Nephron (organoid): ENCODE measurements around the gene AGA.

ENCODE experiments used
- H3K27ac Mint-ChIP-seq, 3 experiments: 2 replicates each; pipeline ENCODE4 v1.8.0; 2020; ENCODE audit warnings: mixed read lengths in 3 of 3, mild to moderate bottlenecking in 2 of 3, moderate library complexity in 1 of 3
- H3K27me3 Mint-ChIP-seq: 2 replicates; pipeline ENCODE4 v1.8.0; 2021; ENCODE audit warnings: low read depth, mild to moderate bottlenecking, moderate library complexity, mixed read lengths
- H3K36me3 Mint-ChIP-seq: 2 replicates; pipeline ENCODE4 v1.8.0; 2020; ENCODE audit warnings: low read depth, mixed read lengths
- H3K4me1 Mint-ChIP-seq: 2 replicates; pipeline ENCODE4 v1.8.0; 2020; ENCODE audit warnings: mixed read lengths
- H3K4me3 Mint-ChIP-seq, 3 experiments: 2 replicates each; pipeline ENCODE4 v1.8.0; 2020; ENCODE audit warnings: mild to moderate bottlenecking in 3 of 3, mixed read lengths in 3 of 3, moderate library complexity in 2 of 3
- H3K9me3 Mint-ChIP-seq: 2 replicates; pipeline ENCODE4 v1.8.0; 2020; ENCODE audit warnings: mixed read lengths
- TF ChIP-seq, protein P1 (sequence below), 3 experiments: fragments of 200-600 bp; sonication (generic); IDR thresholded peaks; one replicate each; pipeline ENCODE4 v1.5.0; 2021; ENCODE audit warnings: antibody characterized with exemption in 3 of 3; ENCODE audit not compliant: unreplicated experiment in 3 of 3

The AGA gene

DNA sequence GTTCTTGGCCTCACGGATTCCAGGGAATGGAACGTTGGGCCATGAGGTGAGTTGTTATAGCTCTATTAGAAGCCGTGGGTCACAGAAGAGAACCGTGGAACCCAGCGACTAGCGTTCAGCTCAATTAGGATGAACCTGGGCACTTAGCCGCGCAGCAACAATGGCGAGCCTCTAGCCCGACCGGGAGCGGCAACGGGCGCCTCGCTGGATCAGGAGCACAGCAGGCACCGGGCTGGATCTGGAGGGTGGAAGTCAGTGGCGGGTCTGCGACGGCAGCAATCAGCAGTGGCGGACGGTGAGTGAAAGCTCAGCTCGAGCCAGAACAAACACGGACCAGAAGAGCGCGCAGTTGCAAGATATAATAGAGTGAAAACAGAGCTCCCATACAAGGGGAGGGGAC is 34.2 kb downstream of the AGA start:
- peaks cover 7% of the 10 kb centered on the region for H3K9me3 Mint-ChIP-seq
- H3K27ac Mint-ChIP-seq: no peak overlapping the region
- no peak overlapping the region for H3K4me3 Mint-ChIP-seq
- peaks cover 3% of the 10 kb centered on the region for H3K36me3 Mint-ChIP-seq
- TF ChIP-seq, protein P1, sequence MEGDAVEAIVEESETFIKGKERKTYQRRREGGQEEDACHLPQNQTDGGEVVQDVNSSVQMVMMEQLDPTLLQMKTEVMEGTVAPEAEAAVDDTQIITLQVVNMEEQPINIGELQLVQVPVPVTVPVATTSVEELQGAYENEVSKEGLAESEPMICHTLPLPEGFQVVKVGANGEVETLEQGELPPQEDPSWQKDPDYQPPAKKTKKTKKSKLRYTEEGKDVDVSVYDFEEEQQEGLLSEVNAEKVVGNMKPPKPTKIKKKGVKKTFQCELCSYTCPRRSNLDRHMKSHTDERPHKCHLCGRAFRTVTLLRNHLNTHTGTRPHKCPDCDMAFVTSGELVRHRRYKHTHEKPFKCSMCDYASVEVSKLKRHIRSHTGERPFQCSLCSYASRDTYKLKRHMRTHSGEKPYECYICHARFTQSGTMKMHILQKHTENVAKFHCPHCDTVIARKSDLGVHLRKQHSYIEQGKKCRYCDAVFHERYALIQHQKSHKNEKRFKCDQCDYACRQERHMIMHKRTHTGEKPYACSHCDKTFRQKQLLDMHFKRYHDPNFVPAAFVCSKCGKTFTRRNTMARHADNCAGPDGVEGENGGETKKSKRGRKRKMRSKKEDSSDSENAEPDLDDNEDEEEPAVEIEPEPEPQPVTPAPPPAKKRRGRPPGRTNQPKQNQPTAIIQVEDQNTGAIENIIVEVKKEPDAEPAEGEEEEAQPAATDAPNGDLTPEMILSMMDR (IDR thresholded peaks at IDR 0.05; ENCODE audit: unreplicated experiment in 3 of 3): no peak
- H3K27me3 Mint-ChIP-seq: no peaks in the 10 kb centered on the region
- H3K4me1 Mint-ChIP-seq: peaks cover 7% of the 10 kb centered on the region

GRCh38 chr4:177405508-177405907 is 36.7 kb downstream of the AGA start:
- peaks cover 11% of the 10 kb centered on the region for H3K4me1 Mint-ChIP-seq
- peak overlapping the region in 1 of 3 experiments; percentile 75 for H3K27ac Mint-ChIP-seq
- TF ChIP-seq, protein P1 (IDR thresholded peaks at IDR 0.05; ENCODE audit: unreplicated experiment in 3 of 3): no peak
- H3K27me3 Mint-ChIP-seq: no peaks in the 10 kb centered on the region
- peaks cover 7% of the 10 kb centered on the region for H3K9me3 Mint-ChIP-seq
- peaks cover 3% of the 10 kb centered on the region for H3K36me3 Mint-ChIP-seq
- no peak overlapping the region for H3K4me3 Mint-ChIP-seq

- H3K27ac Mint-ChIP-seq: peak overlapping the region in 2 of 3 experiments; percentile 19 to 75
- H3K4me1 Mint-ChIP-seq: peaks cover 11% of the 10 kb centered on the region
- TF ChIP-seq, protein P1 (IDR thresholded peaks at IDR 0.05; ENCODE audit: unreplicated experiment in 3 of 3): no peak
- no peak overlapping the region for H3K4me3 Mint-ChIP-seq
- no peaks in the 10 kb centered on the region for H3K27me3 Mint-ChIP-seq
- H3K9me3 Mint-ChIP-seq: peaks cover 6% of the 10 kb centered on the region
- H3K36me3 Mint-ChIP-seq: peaks cover 3% of the 10 kb centered on the region
Measured at GRCh38 chr4:177404986-177405385, 37.3 kb downstream of the AGA start.

DNA sequence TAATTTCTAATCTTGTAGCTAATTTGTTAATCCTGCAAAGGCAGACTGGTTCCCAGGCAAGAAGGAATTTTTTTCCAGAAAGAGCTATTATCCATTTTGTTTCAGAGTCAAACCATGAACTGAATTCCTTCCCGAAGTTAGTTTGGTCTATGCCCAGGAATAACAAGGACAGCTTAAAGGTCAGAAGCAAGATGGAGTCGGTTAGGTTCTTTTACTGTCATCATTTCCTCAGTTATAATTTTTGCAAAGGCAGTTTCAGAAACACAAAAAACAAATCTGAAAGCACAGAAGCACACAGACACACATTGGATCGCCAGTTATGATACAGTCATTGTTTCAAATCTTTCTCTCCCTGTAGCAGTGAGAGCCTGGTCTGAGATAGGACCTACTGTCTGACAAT is 37.9 kb downstream of the AGA start:
- Mint-ChIP-seq H3K27ac (peak overlapping the region in 1 of 3 experiments; percentile 75), H3K4me3 (no peak overlapping the region), H3K36me3 (no peaks in the 10 kb centered on the region), H3K27me3 (no peaks in the 10 kb centered on the region), H3K4me1 (peaks cover 11% of the 10 kb centered on the region), H3K9me3 (peaks cover 3% of the 10 kb centered on the region)
- TF ChIP-seq, protein P1 (IDR thresholded peaks at IDR 0.05; ENCODE audit: unreplicated experiment in 3 of 3): no peak

DNA sequence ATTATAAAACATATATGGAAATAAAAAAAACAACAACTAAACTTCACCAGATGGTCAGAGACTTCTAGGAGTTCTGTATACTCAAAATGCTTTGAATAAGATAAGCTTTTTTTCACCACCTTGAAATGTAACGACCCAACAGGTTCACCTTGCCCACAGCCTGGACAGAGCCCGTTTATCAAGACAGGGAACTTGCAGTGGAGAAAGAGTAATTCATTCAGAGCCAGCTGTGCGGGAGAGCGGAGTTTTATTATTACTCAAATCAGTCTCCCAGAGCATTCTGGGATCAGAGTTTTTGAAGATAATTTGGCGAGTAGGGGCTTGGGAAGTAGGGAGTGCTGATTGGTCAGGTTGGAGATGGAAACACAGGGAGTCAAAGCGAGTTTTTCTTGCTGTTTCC is 38.5 kb downstream of the AGA start:
- TF ChIP-seq, protein P1 (IDR thresholded peaks at IDR 0.05; ENCODE audit: unreplicated experiment in 3 of 3): no peak
- no peak overlapping the region for H3K4me3 Mint-ChIP-seq
- H3K27ac Mint-ChIP-seq: peak overlapping the region in 1 of 3 experiments; percentile 89
- H3K4me1 Mint-ChIP-seq: peaks cover 11% of the 10 kb centered on the region
- no peaks in the 10 kb centered on the region for H3K27me3 Mint-ChIP-seq
- H3K9me3 Mint-ChIP-seq: peaks cover 3% of the 10 kb centered on the region
- no peaks in the 10 kb centered on the region for H3K36me3 Mint-ChIP-seq

DNA sequence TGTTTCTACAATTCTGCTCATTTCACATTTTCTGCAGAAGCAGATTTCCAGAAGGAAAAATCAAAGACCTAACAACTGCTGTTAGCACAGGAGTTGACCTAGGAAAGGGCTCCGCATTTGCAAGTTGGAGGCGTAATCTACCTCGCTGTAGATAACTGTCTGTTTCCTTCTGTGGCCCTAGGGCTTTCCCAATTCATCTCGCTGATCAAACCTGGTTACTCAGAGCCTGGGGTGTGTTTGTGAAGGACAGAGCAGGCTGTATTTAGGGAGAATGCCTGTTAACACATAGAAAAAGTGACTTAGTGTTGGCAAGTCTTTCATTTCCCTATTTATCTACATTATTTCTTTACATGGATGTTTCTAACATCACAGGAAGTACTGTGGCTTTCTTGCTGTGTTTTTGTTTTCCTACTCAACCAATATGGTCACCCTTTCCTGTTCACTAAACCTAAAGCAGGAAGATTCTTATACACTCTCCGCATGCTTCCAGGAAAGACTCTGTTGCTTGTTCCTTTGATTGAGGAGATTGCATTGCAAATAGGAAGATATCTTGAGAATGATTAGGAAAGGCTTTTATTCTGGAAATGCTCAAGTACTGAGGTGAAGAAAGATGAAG is 40.5 kb downstream of the AGA start:
- H3K4me1 Mint-ChIP-seq: peaks cover 11% of the 10 kb centered on the region
- peaks cover 7% of the 10 kb centered on the region for H3K9me3 Mint-ChIP-seq
- H3K4me3 Mint-ChIP-seq: no peak overlapping the region
- TF ChIP-seq, protein P1 (IDR thresholded peaks at IDR 0.05; ENCODE audit: unreplicated experiment in 3 of 3): no peak
- peak overlapping the region in 1 of 3 experiments; percentile 10 for H3K27ac Mint-ChIP-seq
- H3K27me3 Mint-ChIP-seq: no peaks in the 10 kb centered on the region
- H3K36me3 Mint-ChIP-seq: no peaks in the 10 kb centered on the region
